Kasumi-1 (cell line): ENCODE data around the gene SPRED1.
A peak's percentile ranks its signal among the peaks of the same experiment; 100 is the strongest.
"Not testable (repeated sequence)": the region's sequence is repeated elsewhere in the genome, so short reads cannot be mapped to it uniquely, and the experiment has no call there.

Source experiments
- DNase-seq, 2 experiments: peaks; one replicate each; lab custom pipeline; 2025; lab: John Stamatoyannopoulos, UW

Gene SPRED1

GRCh38 chr15:38231436-38231835, 21.2 kb upstream of the SPRED1 start:
- DNase-seq = no peak

- DNase-seq = not testable (repeated sequence)
Observed at GRCh38 chr15:38237021-38237420, 15.6 kb upstream of the SPRED1 start.

DNA sequence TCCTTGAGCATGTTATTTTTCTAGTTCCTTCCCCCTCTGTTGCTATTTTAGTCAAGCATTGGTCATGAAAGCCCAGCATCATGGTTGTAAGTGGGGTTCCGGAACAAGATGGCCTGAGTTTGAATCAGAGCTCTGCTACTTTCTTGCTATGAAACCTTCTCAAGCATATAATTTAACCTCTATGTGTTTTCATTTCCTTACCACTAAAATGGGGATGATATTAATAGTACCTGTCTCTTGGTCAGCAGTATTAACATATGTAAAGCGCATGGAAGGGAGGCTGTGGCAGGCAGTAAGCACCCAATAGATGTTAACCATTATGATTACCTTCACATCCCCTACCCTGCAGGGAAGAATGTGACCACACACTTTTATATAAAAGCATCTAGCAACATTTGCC, 14.3 kb upstream of the SPRED1 start:
- DNase-seq = no peak

GRCh38 chr15:38242055-38242454, 10.6 kb upstream of the SPRED1 start:
- DNase-seq = no peak

DNA sequence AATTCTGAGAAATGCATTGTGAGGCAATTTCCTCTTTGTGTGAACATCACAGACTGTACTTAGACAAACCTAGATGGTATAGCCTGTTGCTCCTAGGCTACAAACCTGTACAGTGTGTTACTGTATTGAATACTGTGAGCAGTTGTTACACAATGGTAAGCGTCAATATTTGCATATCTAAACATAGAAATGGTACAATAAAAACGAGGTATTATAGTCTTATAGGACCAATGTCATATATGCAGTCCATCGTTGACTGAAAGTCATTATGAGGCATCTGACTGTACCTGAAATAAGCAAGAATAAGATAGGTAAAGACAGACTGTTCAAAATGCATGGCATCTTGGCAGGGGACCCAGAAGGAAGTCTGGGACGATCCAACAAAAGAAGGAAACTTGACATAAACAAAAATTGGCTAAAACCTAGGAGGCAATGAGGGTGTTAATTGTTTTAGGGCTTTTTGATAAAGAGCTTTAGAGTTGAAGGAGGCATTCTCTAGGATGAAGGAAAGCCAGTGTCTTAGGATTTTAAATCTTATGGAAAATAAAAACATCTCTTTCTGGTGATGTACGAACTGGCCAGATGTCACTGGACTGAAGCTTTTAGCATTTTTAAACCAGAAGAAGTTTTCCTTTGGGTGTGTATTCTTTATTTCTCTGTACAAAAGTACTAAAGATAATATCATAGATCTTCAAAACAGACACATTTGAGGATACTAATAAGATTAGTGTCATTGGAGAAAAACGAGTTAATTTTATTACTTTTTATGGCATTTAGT, 9.2 kb upstream of the SPRED1 start:
- DNase-seq = no peak

DNA sequence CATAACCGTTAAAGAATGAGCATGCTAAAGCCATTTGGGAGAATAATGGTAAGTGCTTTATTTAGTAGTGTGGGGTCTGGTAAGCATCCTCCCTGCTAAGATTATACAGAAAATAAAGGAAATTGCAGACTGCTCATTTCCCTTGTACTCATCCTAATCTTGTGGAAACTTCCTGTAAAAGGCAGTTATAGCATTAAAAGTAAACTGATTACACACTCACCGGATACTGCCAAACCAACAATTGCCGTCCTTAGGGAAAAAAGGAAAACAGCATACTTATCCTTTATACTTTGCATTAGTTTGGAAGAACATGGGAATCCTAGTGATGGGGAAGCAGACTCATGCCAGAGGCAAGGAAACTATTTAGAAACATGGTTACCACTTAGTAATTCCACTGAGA, 5.3 kb upstream of the SPRED1 start:
- no peak for DNase-seq

GRCh38 chr15:38253351-38253781, 730 bp downstream of the SPRED1 start:
- DNase-seq = peak in 1 of 2 experiments; percentile 4

DNA sequence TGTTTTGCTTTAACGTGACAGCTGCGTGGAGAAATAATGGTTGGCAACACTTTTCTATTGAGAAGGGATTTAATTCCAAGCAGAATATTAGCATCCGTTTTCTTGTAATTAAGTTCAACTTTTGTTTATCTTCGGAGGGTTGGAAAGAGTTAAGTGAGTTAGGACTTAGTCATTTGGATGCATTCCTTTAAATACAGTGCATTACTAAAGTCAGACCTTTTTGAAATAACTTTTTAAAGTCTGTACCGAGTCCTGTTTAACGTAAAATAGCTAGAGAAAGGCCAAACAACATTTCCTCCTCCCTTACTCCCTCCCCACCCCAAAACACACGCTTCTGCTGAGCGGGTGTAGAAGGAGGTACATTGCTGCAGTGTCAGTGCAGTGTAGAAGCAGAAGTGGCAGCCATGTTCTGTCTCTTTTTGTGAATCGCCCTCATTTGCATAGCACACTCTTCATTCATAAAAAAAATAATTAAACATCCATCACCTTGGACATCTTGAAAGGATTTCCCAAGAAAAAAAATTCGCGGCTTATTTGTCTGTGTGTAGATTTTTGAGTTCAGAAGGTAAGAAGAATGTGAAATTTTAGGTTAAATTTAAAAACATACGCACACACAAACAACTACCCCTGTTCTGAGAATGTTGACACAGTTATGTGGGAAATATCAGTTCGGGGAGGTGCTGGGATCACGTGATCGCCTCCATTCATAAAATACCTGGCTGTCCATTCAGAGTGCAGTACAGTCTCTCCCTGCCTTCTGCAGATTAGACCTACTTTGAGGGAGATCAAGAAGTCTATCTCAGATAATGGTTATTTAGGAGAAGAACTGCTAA, 1.6 kb downstream of the SPRED1 start:
- peak; percentile 48 to 64 for DNase-seq

GRCh38 chr15:38255690-38256089, 3.1 kb downstream of the SPRED1 start:
- DNase-seq = no peak

GRCh38 chr15:38257676-38258075, 5.0 kb downstream of the SPRED1 start:
- DNase-seq = no peak

DNA sequence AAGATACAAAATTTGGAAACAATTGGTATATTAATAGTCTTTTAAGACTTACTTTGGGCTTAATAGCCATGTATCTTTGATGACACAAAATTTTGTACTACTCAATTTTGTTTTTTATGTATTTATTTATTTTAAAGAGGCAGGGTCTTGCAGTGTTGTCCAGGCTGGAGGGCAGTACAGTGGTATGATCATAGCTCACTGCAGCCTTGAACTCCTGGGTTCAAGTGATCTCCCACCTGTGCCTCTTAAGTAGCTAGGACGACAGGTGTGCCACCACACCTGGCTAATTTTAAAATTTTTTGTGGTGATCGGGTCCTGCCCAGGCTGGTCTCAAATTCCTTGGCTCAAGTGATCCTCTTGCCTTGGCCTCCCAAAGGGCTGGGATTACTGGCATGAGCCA, 6.5 kb downstream of the SPRED1 start:
- no peak for DNase-seq

- no peak for DNase-seq
Observed at GRCh38 chr15:38260077-38260476, 7.4 kb downstream of the SPRED1 start.

GRCh38 chr15:38263251-38263650, 10.6 kb downstream of the SPRED1 start:
- no peak for DNase-seq

DNA sequence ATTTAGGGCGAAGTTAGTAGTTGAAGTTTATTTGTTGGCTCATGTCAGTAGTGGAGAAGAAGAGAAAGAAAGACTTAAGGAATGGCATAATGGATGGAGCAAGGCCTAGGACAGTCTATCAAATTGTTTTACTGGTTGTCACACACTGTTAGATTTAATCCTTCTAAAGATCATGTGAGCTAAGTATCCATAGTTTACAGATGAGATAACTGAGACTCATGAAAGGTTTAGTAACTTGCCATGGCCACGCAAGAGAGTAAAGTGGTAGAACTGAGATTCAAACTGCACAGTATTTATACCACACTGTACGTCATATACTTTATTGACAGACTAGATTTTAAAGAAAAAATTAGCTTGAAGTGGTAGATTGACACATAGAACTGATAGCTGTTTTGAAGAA, 11.4 kb downstream of the SPRED1 start:
- no peak for DNase-seq

DNA sequence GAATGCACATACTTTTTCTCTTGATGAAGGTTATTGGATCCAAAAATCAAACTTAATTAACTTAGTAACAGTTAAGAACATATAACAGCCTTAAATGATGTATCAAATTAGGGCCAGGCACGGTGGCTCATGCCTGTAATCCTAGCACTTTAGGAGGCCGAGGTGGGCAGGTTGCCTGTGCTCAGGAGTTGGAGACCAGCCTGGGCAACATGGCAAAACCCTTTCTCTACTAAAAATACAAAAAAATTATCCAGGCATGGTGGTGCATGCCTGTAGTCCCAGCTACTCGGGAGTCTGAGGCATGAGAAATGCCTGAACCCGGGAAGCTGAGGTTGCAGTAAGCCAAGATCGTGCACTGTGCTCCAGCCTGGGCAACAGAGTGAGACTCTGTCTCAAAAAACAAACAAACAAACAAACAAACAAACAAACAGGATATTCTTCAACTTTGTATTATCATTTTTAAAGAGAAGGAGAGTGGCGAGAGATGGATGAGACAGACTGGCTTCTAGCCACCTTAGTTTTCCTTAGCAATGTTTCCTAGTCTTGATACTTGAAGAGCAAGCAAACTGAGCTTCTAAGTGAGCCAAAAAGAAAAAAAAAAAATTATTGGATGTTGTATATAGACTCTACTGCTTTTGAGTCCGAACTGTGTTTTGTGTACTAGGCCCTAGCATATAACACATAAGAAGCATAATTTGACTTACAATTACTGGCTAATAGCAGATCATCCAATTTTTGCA, 13.8 kb downstream of the SPRED1 start:
- no peak for DNase-seq

- DNase-seq = no peak
Observed at GRCh38 chr15:38267421-38268022, 14.9 kb downstream of the SPRED1 start.

GRCh38 chr15:38271144-38271543, 18.5 kb downstream of the SPRED1 start:
- no peak for DNase-seq

DNA sequence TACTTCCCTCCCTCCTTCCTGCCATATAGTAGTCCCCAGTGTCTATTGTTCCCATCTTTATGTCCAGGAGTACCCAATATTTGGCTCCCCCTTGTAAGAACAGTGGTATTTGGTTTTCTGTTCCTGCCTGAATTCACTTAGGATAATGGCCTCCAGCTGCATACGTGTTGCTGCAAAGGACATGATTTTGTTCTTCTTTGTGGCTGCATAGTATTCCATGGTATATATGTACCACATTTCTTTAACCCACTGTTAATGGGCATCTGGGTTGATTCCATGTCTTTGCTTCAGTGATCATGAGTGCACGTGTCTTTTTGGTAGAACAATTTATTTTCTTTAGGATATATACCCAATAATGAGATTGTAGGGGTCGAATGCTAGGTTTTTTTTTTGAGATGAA, 19.3 kb downstream of the SPRED1 start:
- DNase-seq = no peak

DNA sequence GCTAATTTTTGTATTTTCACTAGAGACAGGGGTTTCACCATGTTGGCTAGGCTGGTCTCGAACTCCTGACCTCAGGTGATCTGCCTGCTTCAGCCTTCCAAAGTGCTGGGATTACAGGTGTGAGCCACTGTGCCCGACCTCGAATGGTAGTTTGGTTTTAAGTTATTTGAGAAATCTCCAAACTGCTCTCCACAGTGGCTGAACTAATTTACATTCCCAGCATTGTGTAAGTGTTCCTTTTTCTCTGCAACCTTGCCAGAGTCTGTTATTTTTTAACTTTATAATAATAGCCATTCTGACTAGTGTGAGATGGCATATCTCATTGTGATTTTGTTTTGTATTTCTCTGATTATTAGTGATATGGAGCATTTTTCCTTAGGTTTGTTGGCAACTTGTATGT, 19.8 kb downstream of the SPRED1 start:
- not testable (repeated sequence) for DNase-seq

DNA sequence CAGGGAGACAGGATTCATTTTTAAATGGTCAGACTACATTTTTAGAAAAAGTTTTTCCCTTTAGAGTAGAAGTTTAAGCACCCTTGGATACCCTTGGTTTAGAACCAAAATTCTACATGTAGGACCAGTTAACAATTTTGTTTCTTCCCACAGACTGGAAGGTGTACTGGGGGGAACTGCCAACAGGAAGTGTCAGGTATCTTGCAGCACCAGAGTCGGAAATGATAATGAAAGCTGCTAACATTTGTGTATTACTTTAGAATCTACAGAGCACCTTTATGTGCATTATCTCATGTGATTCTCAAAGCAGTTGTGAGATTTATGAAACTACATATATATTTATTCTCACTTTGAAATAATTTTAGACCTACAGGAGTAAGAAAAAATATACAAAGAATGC, 21.5 kb downstream of the SPRED1 start:
- no peak for DNase-seq

DNA sequence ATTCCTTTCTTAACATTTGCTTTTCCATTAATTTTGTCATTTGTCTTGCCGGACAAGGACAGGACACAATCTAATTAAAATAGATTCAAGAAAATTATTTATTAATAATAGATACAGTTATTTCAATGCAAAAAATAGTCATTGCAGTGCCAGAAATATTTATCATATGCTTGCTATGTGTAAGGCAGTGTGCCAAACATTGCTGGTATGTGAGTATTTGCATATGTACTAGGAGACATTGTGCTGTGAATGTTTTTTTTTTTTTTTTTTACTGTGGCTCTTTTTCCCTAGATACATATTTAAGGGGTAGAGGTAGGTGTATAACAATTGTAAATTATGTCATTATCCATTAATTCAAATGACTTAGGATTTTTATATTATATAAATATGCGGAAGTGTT, 23.3 kb downstream of the SPRED1 start:
- DNase-seq = no peak

GRCh38 chr15:38277281-38277680, 24.6 kb downstream of the SPRED1 start:
- DNase-seq = not testable (repeated sequence)
